ENCODE results near the gene OOSP3.

The OOSP3 gene

DNA sequence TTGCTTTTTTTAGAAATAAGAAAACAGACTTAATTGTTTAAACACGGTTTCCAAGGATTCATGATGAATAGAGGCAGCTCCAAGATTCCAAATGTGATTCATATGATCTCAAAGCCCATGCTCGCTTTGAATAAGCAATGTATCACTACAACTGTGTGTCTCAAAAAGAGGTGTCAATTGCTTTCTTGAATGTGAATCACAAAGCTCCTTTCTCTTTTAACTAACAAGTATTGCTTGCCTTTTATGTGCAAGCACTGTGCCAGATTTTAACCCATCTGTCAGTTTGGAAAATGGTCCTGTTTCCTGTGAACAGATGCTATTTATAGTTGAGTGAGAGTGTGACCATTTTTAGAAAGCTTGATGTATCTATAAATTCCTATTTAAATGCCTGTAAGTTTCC, 66.1 kb downstream of the OOSP3 start:
- no peak for DNase-seq
- TF ChIP-seq POLR2A (IDR thresholded peaks at IDR 0.05; ENCODE audit: low read length) (no peak), GATA1 (IDR thresholded peaks at IDR 0.05; ENCODE audit: low read depth, low read length) (no peak)

All from erythroblast (primary cell).